ENCODE results near the gene PNLIP.

DNA sequence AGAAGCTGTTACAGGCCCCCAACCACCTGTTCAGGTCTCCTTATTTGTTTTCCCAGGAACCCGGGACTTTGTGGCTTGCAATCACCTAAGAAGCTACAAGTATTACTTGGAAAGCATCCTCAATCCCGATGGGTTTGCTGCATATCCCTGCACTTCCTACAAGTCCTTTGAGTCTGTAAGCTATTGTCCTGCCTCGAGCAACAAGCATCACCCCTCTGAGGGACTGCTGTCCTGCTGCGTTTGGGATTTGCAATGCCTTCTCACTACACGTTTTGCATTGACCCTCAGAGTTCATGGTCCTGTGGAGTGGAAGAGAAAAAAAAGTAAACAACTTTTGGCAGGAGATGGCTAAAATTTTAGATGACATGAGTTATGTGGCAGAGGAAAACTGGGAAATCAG lies 54.3 kb downstream of the PNLIP start:
- no peak for TF ChIP-seq POLR2A (IDR thresholded peaks at IDR 0.05)
- TF ChIP-seq, protein P1, sequence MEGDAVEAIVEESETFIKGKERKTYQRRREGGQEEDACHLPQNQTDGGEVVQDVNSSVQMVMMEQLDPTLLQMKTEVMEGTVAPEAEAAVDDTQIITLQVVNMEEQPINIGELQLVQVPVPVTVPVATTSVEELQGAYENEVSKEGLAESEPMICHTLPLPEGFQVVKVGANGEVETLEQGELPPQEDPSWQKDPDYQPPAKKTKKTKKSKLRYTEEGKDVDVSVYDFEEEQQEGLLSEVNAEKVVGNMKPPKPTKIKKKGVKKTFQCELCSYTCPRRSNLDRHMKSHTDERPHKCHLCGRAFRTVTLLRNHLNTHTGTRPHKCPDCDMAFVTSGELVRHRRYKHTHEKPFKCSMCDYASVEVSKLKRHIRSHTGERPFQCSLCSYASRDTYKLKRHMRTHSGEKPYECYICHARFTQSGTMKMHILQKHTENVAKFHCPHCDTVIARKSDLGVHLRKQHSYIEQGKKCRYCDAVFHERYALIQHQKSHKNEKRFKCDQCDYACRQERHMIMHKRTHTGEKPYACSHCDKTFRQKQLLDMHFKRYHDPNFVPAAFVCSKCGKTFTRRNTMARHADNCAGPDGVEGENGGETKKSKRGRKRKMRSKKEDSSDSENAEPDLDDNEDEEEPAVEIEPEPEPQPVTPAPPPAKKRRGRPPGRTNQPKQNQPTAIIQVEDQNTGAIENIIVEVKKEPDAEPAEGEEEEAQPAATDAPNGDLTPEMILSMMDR (IDR thresholded peaks at IDR 0.05 in 4 of 5, conservative IDR thresholded peaks at IDR 0.05 in 1 of 5): no peak
